Mesothelial cell of epicardium (in vitro differentiated cells): Measurements from ENCODE around the gene IKZF1. TPM values are rescaled to one million over a fixed set of nuclear protein-coding genes. Genes with fewer than 3 reads are reported as not detected.

Source experiments
- DNase-seq, 2 experiments: peaks; one replicate each; pipeline ENCODE4 v3.0.0; 2021; ENCODE audit warnings: low spot score in 2 of 2; ENCODE audit not compliant: unreplicated experiment in 2 of 2
- H3K27ac Mint-ChIP-seq: 2 replicates; pipeline ENCODE4 v1.8.0; 2021; ENCODE audit warnings: mixed read lengths
- H3K27me3 Mint-ChIP-seq: 2 replicates; pipeline ENCODE4 v1.8.0; 2021; ENCODE audit warnings: low read depth, mixed read lengths
- H3K36me3 Mint-ChIP-seq: 2 replicates; pipeline ENCODE4 v1.8.0; 2021; ENCODE audit warnings: mixed read lengths
- H3K4me1 Mint-ChIP-seq: 2 replicates; pipeline ENCODE4 v1.8.0; 2021; ENCODE audit warnings: mixed read lengths
- H3K4me3 Mint-ChIP-seq: 2 replicates; pipeline ENCODE4 v1.8.0; 2021; ENCODE audit warnings: mild to moderate bottlenecking, moderate library complexity, mixed read lengths
- H3K9me3 Mint-ChIP-seq: 2 replicates; pipeline ENCODE4 v1.8.0; 2021; ENCODE audit warnings: mixed read lengths
- total RNA-seq: library from RNA; stranded (reverse); gene quantifications from 3 replicates; pipeline ENCODE4 v1.2.1, GENCODE V29; 2021
- TF ChIP-seq, protein P1 (sequence below): fragments of 200-600 bp; sonication (generic); IDR thresholded peaks from one replicate; pipeline ENCODE4 v1.5.0; 2021; ENCODE audit warnings: antibody characterized with exemption; ENCODE audit not compliant: unreplicated experiment

The IKZF1 gene
- total RNA-seq, 1 donor from 2014 or later, result 2.5 TPM

DNA sequence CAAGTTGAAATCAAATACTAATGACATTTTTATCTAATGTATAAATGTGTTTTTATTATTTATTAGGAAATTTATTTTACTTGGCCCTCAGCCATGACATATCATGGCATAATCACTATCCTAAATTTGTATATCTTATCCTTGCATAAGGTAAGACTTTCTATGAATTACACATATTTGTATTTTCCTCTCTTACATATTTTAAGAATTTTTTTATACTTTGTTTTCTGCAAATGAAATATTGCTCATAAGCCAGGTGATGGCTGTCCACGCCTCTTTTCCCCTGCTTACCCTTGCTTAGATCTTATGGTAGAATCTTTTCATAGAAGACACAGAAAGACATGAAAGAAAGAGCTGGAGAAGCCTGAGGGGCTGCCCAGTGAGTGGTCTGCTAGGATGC lies 48.2 kb downstream of the IKZF1 start:
- Mint-ChIP-seq H3K27ac (no peak overlapping the region), H3K9me3 (no peaks in the 10 kb centered on the region), H3K4me3 (no peak overlapping the region), H3K27me3 (peaks cover 49% of the 10 kb centered on the region), H3K36me3 (no peaks in the 10 kb centered on the region), H3K4me1 (peaks cover 4% of the 10 kb centered on the region)
- TF ChIP-seq, protein P1, sequence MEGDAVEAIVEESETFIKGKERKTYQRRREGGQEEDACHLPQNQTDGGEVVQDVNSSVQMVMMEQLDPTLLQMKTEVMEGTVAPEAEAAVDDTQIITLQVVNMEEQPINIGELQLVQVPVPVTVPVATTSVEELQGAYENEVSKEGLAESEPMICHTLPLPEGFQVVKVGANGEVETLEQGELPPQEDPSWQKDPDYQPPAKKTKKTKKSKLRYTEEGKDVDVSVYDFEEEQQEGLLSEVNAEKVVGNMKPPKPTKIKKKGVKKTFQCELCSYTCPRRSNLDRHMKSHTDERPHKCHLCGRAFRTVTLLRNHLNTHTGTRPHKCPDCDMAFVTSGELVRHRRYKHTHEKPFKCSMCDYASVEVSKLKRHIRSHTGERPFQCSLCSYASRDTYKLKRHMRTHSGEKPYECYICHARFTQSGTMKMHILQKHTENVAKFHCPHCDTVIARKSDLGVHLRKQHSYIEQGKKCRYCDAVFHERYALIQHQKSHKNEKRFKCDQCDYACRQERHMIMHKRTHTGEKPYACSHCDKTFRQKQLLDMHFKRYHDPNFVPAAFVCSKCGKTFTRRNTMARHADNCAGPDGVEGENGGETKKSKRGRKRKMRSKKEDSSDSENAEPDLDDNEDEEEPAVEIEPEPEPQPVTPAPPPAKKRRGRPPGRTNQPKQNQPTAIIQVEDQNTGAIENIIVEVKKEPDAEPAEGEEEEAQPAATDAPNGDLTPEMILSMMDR, result no peak
- no peak for DNase-seq

DNA sequence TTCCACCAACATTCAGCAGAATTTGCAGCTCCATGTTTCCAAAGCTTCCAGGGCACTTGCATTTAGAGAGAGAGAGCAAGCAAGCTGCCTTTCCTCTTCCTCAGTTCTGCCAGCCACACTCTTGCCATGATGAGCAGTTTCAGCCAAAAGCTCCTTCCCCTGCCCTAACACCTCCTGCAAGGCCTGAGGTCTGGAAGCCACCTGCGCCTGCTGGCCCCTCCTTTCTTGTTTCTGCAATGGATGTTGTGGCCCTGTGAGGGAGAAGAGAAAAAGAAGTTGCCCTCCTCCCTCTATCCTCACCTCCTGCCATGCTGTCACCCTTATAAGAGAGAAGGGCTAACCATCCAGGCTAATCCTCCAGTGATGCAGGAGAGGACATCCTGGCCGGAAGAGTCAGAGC lies 48.7 kb downstream of the IKZF1 start:
- TF ChIP-seq, protein P1, result no peak
- Mint-ChIP-seq H3K36me3 (no peaks in the 10 kb centered on the region), H3K27ac (no peak overlapping the region), H3K27me3 (peaks cover 48% of the 10 kb centered on the region), H3K9me3 (no peaks in the 10 kb centered on the region), H3K4me3 (no peak overlapping the region), H3K4me1 (peaks cover 4% of the 10 kb centered on the region)
- no peak for DNase-seq

DNA sequence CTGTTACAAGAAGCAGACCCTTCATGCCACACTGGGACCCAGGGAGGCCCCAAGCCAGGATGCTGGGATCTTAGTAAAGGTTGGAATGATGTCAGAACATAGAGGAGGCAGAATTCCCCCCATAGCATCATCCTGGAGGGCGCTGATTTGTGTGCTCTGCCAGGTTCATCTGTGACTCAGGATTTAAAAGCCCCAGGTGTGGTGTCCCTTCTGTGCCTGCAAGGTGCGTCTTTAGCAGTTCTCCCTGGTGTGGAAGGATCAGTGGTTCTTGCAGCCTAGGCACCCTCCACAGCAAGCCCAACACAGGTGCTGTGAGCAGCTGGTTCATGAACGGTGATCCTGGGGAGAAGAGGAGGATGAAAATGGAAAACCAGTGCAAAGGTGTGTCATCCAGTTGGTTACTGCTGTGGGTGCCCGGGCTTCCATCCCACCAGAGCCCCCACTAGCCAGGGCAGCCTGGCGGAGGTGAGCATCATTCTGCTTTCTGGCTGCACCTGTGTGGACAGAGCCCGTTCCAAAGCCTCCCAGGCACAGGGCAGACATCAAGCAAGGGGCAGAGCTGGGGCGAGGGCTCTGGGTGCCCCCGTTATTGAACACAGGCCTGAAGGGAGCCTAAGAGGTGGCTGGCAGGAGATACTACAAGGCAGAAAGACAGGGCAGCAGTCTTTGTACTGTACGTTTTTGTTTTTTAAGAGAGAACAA lies 49.5 kb downstream of the IKZF1 start:
- H3K27ac Mint-ChIP-seq, result no peak overlapping the region
- TF ChIP-seq, protein P1, result no peak
- no peaks in the 10 kb centered on the region for H3K9me3 Mint-ChIP-seq
- H3K4me3 Mint-ChIP-seq, result no peak overlapping the region
- H3K27me3 Mint-ChIP-seq, result peaks cover 54% of the 10 kb centered on the region
- no peaks in the 10 kb centered on the region for H3K36me3 Mint-ChIP-seq
- peaks cover 4% of the 10 kb centered on the region for H3K4me1 Mint-ChIP-seq
- no peak for DNase-seq

DNA sequence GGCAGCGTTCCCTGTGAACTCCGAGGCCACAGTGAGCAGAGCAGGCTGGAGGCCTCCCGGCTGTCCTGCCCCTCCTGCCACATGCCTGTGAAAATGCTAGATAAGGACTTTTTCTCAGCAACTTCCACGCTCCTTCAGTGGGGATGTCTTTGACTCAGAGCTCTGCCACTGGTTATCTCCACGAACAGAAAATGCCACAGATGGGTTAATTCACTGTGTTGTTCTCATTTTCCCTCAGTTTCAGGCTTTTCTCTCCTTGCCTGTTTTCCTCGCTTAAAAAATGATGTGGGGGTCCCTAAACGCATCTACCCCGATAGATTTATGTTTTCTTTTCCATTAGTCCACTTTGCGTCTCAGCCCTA lies 51.3 kb downstream of the IKZF1 start:
- H3K36me3 Mint-ChIP-seq, result no peaks in the 10 kb centered on the region
- H3K9me3 Mint-ChIP-seq, result no peaks in the 10 kb centered on the region
- peaks cover 46% of the 10 kb centered on the region for H3K27me3 Mint-ChIP-seq
- TF ChIP-seq, protein P1, result no peak
- no peak overlapping the region for H3K4me3 Mint-ChIP-seq
- DNase-seq, result no peak
- peaks cover 8% of the 10 kb centered on the region for H3K4me1 Mint-ChIP-seq
- no peak overlapping the region for H3K27ac Mint-ChIP-seq

DNA sequence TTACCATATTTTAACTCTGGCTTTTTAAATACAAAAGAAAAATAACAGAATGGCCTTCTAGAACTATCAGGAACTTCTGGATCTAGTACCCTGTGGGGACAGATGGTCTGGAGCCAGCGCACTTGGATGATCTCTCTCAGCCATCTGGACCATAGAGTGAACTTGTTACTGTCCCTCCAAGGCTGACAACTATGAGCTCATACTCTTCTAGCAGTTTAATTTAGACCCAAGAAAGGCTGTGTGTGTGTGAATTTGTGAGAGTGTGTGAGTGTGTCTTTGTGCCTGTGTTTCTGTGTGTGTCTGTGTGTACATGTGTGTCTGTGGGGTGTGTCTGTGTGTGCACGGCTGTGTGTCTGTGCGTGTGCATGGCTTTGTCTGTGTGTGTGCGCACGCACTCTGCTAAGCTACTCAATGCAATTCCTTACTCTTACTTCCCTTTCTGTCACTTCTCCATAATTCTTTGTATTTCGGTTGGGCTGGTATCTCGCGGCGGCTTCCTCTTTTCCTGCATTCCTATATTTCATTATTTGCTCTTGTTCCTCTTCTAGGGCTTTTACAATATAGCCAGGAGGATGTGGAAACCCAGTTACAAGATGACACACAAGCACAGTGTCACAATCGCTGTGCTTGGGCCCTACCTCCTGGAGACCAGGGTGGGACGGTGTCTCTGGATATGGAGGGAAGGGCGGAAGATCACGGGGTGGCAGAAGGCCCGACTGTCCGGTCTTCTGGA lies 51.9 kb downstream of the IKZF1 start:
- H3K4me1 Mint-ChIP-seq, result peaks cover 8% of the 10 kb centered on the region
- peaks cover 46% of the 10 kb centered on the region for H3K27me3 Mint-ChIP-seq
- no peak overlapping the region for H3K4me3 Mint-ChIP-seq
- H3K9me3 Mint-ChIP-seq, result no peaks in the 10 kb centered on the region
- H3K36me3 Mint-ChIP-seq, result no peaks in the 10 kb centered on the region
- H3K27ac Mint-ChIP-seq, result no peak overlapping the region
- TF ChIP-seq, protein P1, result no peak
- no peak for DNase-seq
